GM23338 (cell line): Measurements from ENCODE around the gene LARP1B. TPM values are rescaled to one million over a fixed set of nuclear protein-coding genes. Genes with fewer than 3 reads are reported as not detected.

ENCODE experiments used
- ATAC-seq: fragments of 200-7000 bp; cut with Tn5 transposase; 3 replicates; pipeline ENCODE4 v1.9.1; 2020
- DNase-seq: peaks from one replicate; pipeline ENCODE4 v3.0.0-alpha.2; 2015; ENCODE audit warnings: low spot score
- H2AFZ ChIP-seq: fragments of 200-600 bp; sonication (generic); 2 replicates; pipeline ENCODE4 v1.8.0; 2016; ENCODE audit warnings: antibody characterized with exemption, mild to moderate bottlenecking, moderate library complexity
- H3F3A ChIP-seq: fragments of 200-600 bp; sonication (generic); replicated peaks from 2 replicates; pipeline ENCODE4 v1.8.0; 2017; ENCODE audit warnings: antibody characterized with exemption, mixed run types, low read depth
- H3K27ac ChIP-seq: fragments of 200-600 bp; sonication (generic); 2 replicates; pipeline ENCODE4 v1.6.1; 2016; ENCODE audit warnings: low read depth
- H3K27me3 ChIP-seq: fragments of 200-600 bp; sonication (generic); 2 replicates; pipeline ENCODE4 v1.8.0; 2016; ENCODE audit warnings: mild to moderate bottlenecking, mixed run types, moderate library complexity; ENCODE audit not compliant: insufficient read depth
- H3K36me3 ChIP-seq: fragments of 200-600 bp; sonication (generic); 2 replicates; pipeline ENCODE4 v1.8.0; 2016; ENCODE audit warnings: mild to moderate bottlenecking; ENCODE audit not compliant: insufficient read depth
- H3K4me1 ChIP-seq: fragments of 200-600 bp; sonication (generic); 2 replicates; pipeline ENCODE4 v1.8.0; 2016; ENCODE audit warnings: mild to moderate bottlenecking, moderate library complexity; ENCODE audit not compliant: insufficient read depth
- H3K4me2 ChIP-seq: fragments of 200-600 bp; sonication (generic); 2 replicates; pipeline ENCODE4 v1.7.1; 2017; ENCODE audit warnings: mixed run types
- H3K4me3 ChIP-seq: fragments of 200-600 bp; sonication (generic); 2 replicates; pipeline ENCODE4 v1.6.1; 2016; ENCODE audit warnings: mixed run types
- H3K79me2 ChIP-seq: fragments of 200-600 bp; sonication (generic); replicated peaks from 2 replicates; pipeline ENCODE4 v1.8.0; 2017; ENCODE audit warnings: mild to moderate bottlenecking; ENCODE audit not compliant: insufficient read depth
- H3K9me2 ChIP-seq: fragments of 200-600 bp; sonication (generic); 2 replicates; pipeline ENCODE4 v1.8.0; 2017; ENCODE audit not compliant: insufficient read depth
- H4K20me1 ChIP-seq: fragments of 200-600 bp; sonication (generic); replicated peaks from 2 replicates; pipeline ENCODE4 v1.8.0; 2017; ENCODE audit warnings: mild to moderate bottlenecking; ENCODE audit not compliant: insufficient read depth
- H3K27ac Mint-ChIP-seq: 2 replicates; pipeline ENCODE4 v1.8.0; 2020; ENCODE audit warnings: inconsistent platforms, mild to moderate bottlenecking, moderate library complexity, mixed read lengths
- H3K27me3 Mint-ChIP-seq: 3 replicates; pipeline ENCODE4 v1.8.0; 2022; ENCODE audit warnings: low read depth, mild to moderate bottlenecking, moderate library complexity, mixed read lengths, inconsistent platforms; ENCODE audit not compliant: insufficient read depth, poor library complexity
- H3K36me3 Mint-ChIP-seq: 3 replicates; pipeline ENCODE4 v1.8.0; 2021; ENCODE audit warnings: low read depth, mild to moderate bottlenecking, inconsistent platforms, moderate library complexity, mixed read lengths
- H3K4me1 Mint-ChIP-seq: 3 replicates; pipeline ENCODE4 v1.8.0; 2020; ENCODE audit warnings: mild to moderate bottlenecking, inconsistent platforms, mixed read lengths
- H3K4me3 Mint-ChIP-seq: 3 replicates; pipeline ENCODE4 v1.8.0; 2021; ENCODE audit warnings: moderate library complexity, mild to moderate bottlenecking, inconsistent platforms, mixed read lengths
- H3K9me3 Mint-ChIP-seq: 3 replicates; pipeline ENCODE4 v1.8.0; 2020; ENCODE audit warnings: moderate library complexity, mild to moderate bottlenecking, inconsistent platforms, mixed read lengths
- CREB1 ChIP-seq: fragments of 250-450 bp; sonication (Bioruptor Pico); IDR thresholded peaks from 2 replicates; pipeline ENCODE4 v1.5.0; 2020; ENCODE audit warnings: low read depth, mild to moderate bottlenecking, moderate library complexity
- ETS1 ChIP-seq: IDR thresholded peaks from 2 replicates; pipeline ENCODE4 v1.6.1; 2016; ENCODE audit warnings: antibody characterized with exemption
- EZH2 ChIP-seq: fragments of 200-600 bp; sonication (generic); IDR thresholded peaks from one replicate; pipeline ENCODE4 v1.8.0; 2017; ENCODE audit warnings: antibody characterized with exemption, mild to moderate bottlenecking, low read depth; ENCODE audit not compliant: unreplicated experiment
- EZH2phosphoT487 ChIP-seq: fragments of 200-600 bp; sonication (generic); IDR thresholded peaks from one replicate; pipeline ENCODE4 v1.8.1; 2018; ENCODE audit warnings: antibody characterized with exemption; ENCODE audit not compliant: unreplicated experiment
- JUNB ChIP-seq: IDR thresholded peaks from one replicate; pipeline ENCODE4 v1.6.1; 2016; ENCODE audit warnings: antibody characterized with exemption; ENCODE audit not compliant: unreplicated experiment
- NANOG ChIP-seq: IDR thresholded peaks from 2 replicates; pipeline ENCODE4 v1.6.1; 2016; ENCODE audit warnings: antibody characterized with exemption, borderline replicate concordance
- POLR2AphosphoS5 ChIP-seq: IDR thresholded peaks from 2 replicates; pipeline ENCODE4 v1.6.1; 2016; ENCODE audit warnings: antibody characterized with exemption, low read depth
- STAT1 ChIP-seq: IDR thresholded peaks from one replicate; pipeline ENCODE4 v1.6.1; 2016; ENCODE audit warnings: antibody characterized with exemption; ENCODE audit not compliant: unreplicated experiment
- ZNF114 ChIP-seq: fragments of 250-450 bp; sonication (Bioruptor Pico); IDR thresholded peaks from 2 replicates; pipeline ENCODE4 v1.5.0; 2020; ENCODE audit warnings: mild to moderate bottlenecking, moderate library complexity
- ZNF331 ChIP-seq: fragments of 250-450 bp; sonication (Bioruptor Pico); IDR thresholded peaks from 2 replicates; pipeline ENCODE4 v1.5.0; 2020; ENCODE audit warnings: low read depth, mild to moderate bottlenecking, moderate library complexity
- ZNF462 ChIP-seq: fragments of 250-450 bp; sonication (Bioruptor Pico); IDR thresholded peaks from 2 replicates; pipeline ENCODE4 v1.5.0; 2020; ENCODE audit warnings: mild to moderate bottlenecking, moderate library complexity
- polyA plus RNA-seq: library from polyadenylated mRNA; unstranded; fragments of >200 nt; fragmentation: Nextera tagmentation; extraction: Ambion mirVana; gene quantifications from 2 replicates; pipeline ENCODE4 v1.2.1, GENCODE V29; 2016
- total RNA-seq: library from RNA; depleted of rRNA; stranded (reverse); fragments of >200 nt; shearing (Covaris generic); gene quantifications from 2 replicates; pipeline ENCODE4 v1.2.3, GENCODE V29; 2014
- TF ChIP-seq, protein P1 (sequence below), 2 experiments: fragments of 200-600 bp in 1 of 2; sonication (generic) in 1 of 2; conservative IDR thresholded peaks; 2 replicates each; pipeline versions ENCODE4 v1.5.1 to v1.6.1; 2016 to 2017; ENCODE audit warnings: antibody characterized with exemption in 2 of 2, low read depth in 2 of 2, mild to moderate bottlenecking in 2 of 2, moderate library complexity in 1 of 2
- TF ChIP-seq, protein P2 (sequence below): IDR thresholded peaks from one replicate; pipeline ENCODE4 v1.6.1; 2018; ENCODE audit warnings: antibody characterized with exemption; ENCODE audit not compliant: unreplicated experiment

LARP1B gene
- total and polyA plus RNA-seq, 2 experiments from 2014 or later: 42.5 to 45.4 TPM

GRCh38 chr4:128145727-128146126 lies 84.6 kb downstream of the LARP1B start:
- Histone ChIP-seq H2AFZ (no peak overlapping the region), H3K9me2 (no peaks in the 10 kb centered on the region; the same call in 1 of the 2 replicates), H4K20me1 (no peaks in the 10 kb centered on the region; the same call in 1 of the 2 replicates), H3K79me2 (no peaks in the 10 kb centered on the region), H3K4me3 (no peak overlapping the region), H3K27ac (no peak overlapping the region), H3K27me3 (no peaks in the 10 kb centered on the region), H3K4me2 (no peak overlapping the region), H3F3A (no peaks in the 10 kb centered on the region), H3K4me1 (no peaks in the 10 kb centered on the region), H3K36me3 (0 out of 2 replicates have a peak, but pooled peaks cover 5% of the 10 kb centered on the region)
- TF ChIP-seq, protein P1, sequence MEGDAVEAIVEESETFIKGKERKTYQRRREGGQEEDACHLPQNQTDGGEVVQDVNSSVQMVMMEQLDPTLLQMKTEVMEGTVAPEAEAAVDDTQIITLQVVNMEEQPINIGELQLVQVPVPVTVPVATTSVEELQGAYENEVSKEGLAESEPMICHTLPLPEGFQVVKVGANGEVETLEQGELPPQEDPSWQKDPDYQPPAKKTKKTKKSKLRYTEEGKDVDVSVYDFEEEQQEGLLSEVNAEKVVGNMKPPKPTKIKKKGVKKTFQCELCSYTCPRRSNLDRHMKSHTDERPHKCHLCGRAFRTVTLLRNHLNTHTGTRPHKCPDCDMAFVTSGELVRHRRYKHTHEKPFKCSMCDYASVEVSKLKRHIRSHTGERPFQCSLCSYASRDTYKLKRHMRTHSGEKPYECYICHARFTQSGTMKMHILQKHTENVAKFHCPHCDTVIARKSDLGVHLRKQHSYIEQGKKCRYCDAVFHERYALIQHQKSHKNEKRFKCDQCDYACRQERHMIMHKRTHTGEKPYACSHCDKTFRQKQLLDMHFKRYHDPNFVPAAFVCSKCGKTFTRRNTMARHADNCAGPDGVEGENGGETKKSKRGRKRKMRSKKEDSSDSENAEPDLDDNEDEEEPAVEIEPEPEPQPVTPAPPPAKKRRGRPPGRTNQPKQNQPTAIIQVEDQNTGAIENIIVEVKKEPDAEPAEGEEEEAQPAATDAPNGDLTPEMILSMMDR (conservative IDR thresholded peaks at IDR 0.05; ENCODE audit: low read depth in 2 of 2): no peak
- TF ChIP-seq STAT1 (no peak), ZNF462 (CRISPR knock-in tag) (no peak), CREB1 (CRISPR knock-in tag) (no peak), ETS1 (no peak), EZH2phosphoT487 (no peak), ZNF114 (CRISPR knock-in tag) (no peak), NANOG (no peak), ZNF331 (CRISPR knock-in tag) (no peak), EZH2 (no peak), POLR2AphosphoS5 (no peak), JUNB (no peak)
- TF ChIP-seq, protein P2, sequence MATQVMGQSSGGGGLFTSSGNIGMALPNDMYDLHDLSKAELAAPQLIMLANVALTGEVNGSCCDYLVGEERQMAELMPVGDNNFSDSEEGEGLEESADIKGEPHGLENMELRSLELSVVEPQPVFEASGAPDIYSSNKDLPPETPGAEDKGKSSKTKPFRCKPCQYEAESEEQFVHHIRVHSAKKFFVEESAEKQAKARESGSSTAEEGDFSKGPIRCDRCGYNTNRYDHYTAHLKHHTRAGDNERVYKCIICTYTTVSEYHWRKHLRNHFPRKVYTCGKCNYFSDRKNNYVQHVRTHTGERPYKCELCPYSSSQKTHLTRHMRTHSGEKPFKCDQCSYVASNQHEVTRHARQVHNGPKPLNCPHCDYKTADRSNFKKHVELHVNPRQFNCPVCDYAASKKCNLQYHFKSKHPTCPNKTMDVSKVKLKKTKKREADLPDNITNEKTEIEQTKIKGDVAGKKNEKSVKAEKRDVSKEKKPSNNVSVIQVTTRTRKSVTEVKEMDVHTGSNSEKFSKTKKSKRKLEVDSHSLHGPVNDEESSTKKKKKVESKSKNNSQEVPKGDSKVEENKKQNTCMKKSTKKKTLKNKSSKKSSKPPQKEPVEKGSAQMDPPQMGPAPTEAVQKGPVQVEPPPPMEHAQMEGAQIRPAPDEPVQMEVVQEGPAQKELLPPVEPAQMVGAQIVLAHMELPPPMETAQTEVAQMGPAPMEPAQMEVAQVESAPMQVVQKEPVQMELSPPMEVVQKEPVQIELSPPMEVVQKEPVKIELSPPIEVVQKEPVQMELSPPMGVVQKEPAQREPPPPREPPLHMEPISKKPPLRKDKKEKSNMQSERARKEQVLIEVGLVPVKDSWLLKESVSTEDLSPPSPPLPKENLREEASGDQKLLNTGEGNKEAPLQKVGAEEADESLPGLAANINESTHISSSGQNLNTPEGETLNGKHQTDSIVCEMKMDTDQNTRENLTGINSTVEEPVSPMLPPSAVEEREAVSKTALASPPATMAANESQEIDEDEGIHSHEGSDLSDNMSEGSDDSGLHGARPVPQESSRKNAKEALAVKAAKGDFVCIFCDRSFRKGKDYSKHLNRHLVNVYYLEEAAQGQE: no peak
- Mint-ChIP-seq H3K4me3 (no peak overlapping the region), H3K27ac (no peak overlapping the region), H3K4me1 (no peaks in the 10 kb centered on the region), H3K27me3 (peaks cover 2% of the 10 kb centered on the region), H3K9me3 (no peaks in the 10 kb centered on the region), H3K36me3 (peaks cover 20% of the 10 kb centered on the region)
- ATAC-seq: no peak
- no peak for DNase-seq
